SKM-1 treated with dmso at 0.1 percent for 144 hours (cell line): ENCODE data around the gene RPL37.
A peak's percentile ranks its signal among the peaks of the same experiment; 100 is the strongest.
"Not testable (repeated sequence)": the region's sequence is repeated elsewhere in the genome, so short reads cannot be mapped to it uniquely, and the experiment has no call there.

ENCODE experiments used
- DNase-seq: peaks from one replicate; lab custom pipeline; 2025; ENCODE audit not compliant: unreplicated experiment; lab: John Stamatoyannopoulos, UW

Gene RPL37

GRCh38 chr5:40834391-40834848, 602 bp downstream of the RPL37 start:
- DNase-seq = no peak

GRCh38 chr5:40833712-40834229, 1.3 kb downstream of the RPL37 start:
- no peak for DNase-seq

- no peak for DNase-seq
Observed at GRCh38 chr5:40832345-40832744, 2.7 kb downstream of the RPL37 start.

GRCh38 chr5:40831346-40832210, 3.4 kb downstream of the RPL37 start:
- no peak for DNase-seq

- no peak for DNase-seq
Observed at GRCh38 chr5:40829748-40830533, 5.1 kb downstream of the RPL37 start.

GRCh38 chr5:40828690-40829661, 6.0 kb downstream of the RPL37 start:
- DNase-seq = no peak

GRCh38 chr5:40828021-40828631, 6.9 kb downstream of the RPL37 start:
- DNase-seq = no peak

GRCh38 chr5:40827188-40827977, 7.6 kb downstream of the RPL37 start:
- DNase-seq = no peak

- DNase-seq = no peak
Observed at GRCh38 chr5:40826489-40827187, 8.4 kb downstream of the RPL37 start.

- not testable (repeated sequence) for DNase-seq
Observed at GRCh38 chr5:40825461-40826043, 9.5 kb downstream of the RPL37 start.

- no peak for DNase-seq
Observed at GRCh38 chr5:40823459-40823858, 11.6 kb downstream of the RPL37 start.

- DNase-seq = no peak
Observed at GRCh38 chr5:40813698-40814281, 21.2 kb downstream of the RPL37 start.

- DNase-seq = no peak
Observed at GRCh38 chr5:40812125-40812524, 22.9 kb downstream of the RPL37 start.

- no peak for DNase-seq
Observed at GRCh38 chr5:40801771-40802562, 33.1 kb downstream of the RPL37 start.

GRCh38 chr5:40799258-40799657, 35.8 kb downstream of the RPL37 start:
- DNase-seq = no peak

- peak; percentile 39 for DNase-seq
Observed at GRCh38 chr5:40798801-40799210, 36.2 kb downstream of the RPL37 start.
